Cardiac muscle cell (in vitro differentiated cells and primary cell): ENCODE data around the gene ARTN. TPM values are rescaled to one million over a fixed set of nuclear protein-coding genes. Genes with fewer than 3 reads are reported as not detected.

Experiments
- DNase-seq, 2 donors: peaks; one replicate each; pipeline versions ENCODE4 v3.0.0 to v3.0.0-alpha.2; 2010 to 2017; ENCODE audit warnings: low read depth in 1 of 2, low spot score in 1 of 2
- H3K27ac ChIP-seq: fragments of 200-600 bp; sonication (generic); 2 replicates; pipeline ENCODE4 v1.5.1; 2016
- H3K27me3 ChIP-seq: fragments of 200-600 bp; sonication (generic); 2 replicates; pipeline ENCODE4 v1.6.0; 2016; ENCODE audit warnings: control low read depth
- H3K36me3 ChIP-seq: fragments of 200-600 bp; sonication (generic); 2 replicates; pipeline ENCODE4 v1.5.1; 2016; ENCODE audit warnings: control low read depth
- H3K4me1 ChIP-seq: fragments of 200-600 bp; sonication (generic); 2 replicates; pipeline ENCODE4 v1.8.1; 2017; ENCODE audit warnings: low read depth, mild to moderate bottlenecking, mixed run types
- H3K4me3 ChIP-seq: fragments of 200-600 bp; sonication (generic); 2 replicates; pipeline ENCODE4 v1.5.1; 2016; ENCODE audit warnings: mild to moderate bottlenecking
- H3K9me3 ChIP-seq: fragments of 200-600 bp; sonication (generic); 2 replicates; pipeline ENCODE4 v1.5.1; 2017; ENCODE audit warnings: low read depth, mild to moderate bottlenecking, control low read depth
- polyA plus RNA-seq: library from polyadenylated mRNA; unstranded; fragments of >200 nt; fragmentation: Nextera tagmentation; extraction: Ambion mirVana; gene quantifications from 2 replicates; pipeline ENCODE4 v1.2.1, GENCODE V29; 2016
- total RNA-seq: library from RNA; depleted of rRNA; stranded (reverse); fragments of >200 nt; gene quantifications from 2 replicates; pipeline ENCODE4 v1.2.3, GENCODE V29; 2016
- TF ChIP-seq, protein P1 (sequence below): IDR thresholded peaks from 2 replicates; pipeline ENCODE4 v1.5.1; 2012; ENCODE audit warnings: low read depth, mild to moderate bottlenecking, low read length

Gene ARTN
- total and polyA plus RNA-seq, 2 experiments from 2014 or later: 26.2 to 50.5 TPM

DNA sequence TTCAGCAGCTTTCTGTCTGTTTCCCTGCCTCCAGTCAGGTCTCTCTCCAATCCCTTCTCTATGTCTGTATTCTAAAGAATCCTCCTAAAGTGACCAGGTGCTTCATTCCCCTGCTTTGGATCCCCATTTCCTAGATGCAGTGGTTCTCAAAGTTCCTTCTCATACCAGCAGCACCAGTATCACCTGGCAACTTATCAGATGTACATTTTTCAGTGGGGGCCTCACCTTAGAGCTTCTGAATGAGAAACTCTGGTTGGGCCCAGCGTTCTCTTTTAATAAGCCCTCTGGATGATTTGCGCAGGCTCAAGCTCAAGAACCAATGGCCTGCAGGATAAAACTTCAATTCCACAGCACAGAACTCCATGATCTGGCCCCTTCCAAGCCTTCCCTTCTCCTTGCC is 25.4 kb upstream of the ARTN start:
- no peaks in the 10 kb centered on the region for H3K9me3 ChIP-seq
- no peak for DNase-seq
- H3K36me3 ChIP-seq: no peaks in the 10 kb centered on the region
- no peak overlapping the region for H3K27ac ChIP-seq
- no peak overlapping the region for H3K4me3 ChIP-seq
- peaks cover 4% of the 10 kb centered on the region for H3K4me1 ChIP-seq
- TF ChIP-seq, protein P1, sequence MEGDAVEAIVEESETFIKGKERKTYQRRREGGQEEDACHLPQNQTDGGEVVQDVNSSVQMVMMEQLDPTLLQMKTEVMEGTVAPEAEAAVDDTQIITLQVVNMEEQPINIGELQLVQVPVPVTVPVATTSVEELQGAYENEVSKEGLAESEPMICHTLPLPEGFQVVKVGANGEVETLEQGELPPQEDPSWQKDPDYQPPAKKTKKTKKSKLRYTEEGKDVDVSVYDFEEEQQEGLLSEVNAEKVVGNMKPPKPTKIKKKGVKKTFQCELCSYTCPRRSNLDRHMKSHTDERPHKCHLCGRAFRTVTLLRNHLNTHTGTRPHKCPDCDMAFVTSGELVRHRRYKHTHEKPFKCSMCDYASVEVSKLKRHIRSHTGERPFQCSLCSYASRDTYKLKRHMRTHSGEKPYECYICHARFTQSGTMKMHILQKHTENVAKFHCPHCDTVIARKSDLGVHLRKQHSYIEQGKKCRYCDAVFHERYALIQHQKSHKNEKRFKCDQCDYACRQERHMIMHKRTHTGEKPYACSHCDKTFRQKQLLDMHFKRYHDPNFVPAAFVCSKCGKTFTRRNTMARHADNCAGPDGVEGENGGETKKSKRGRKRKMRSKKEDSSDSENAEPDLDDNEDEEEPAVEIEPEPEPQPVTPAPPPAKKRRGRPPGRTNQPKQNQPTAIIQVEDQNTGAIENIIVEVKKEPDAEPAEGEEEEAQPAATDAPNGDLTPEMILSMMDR: no peak
- no peaks in the 10 kb centered on the region for H3K27me3 ChIP-seq

DNA sequence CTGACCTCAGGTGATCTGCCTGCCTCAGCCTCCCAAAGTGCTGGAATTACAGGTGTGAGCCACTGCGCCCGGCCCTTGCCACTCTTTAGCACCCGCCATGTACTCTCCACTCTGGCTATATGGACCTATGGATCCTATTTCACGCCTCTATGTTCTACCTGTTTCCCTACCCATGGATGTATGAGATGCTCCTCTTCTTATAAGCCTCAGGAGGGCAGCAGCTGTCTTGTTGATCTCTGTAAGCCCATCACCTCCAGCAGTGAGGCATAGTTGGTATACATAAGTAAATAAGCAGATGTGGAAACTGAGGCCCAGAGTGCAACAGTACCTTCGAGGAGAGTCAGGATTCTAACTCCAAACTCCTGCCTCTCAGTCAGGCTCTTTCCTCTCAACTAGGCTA is 24.7 kb upstream of the ARTN start:
- no peak overlapping the region for H3K27ac ChIP-seq
- H3K4me1 ChIP-seq: peaks cover 4% of the 10 kb centered on the region
- no peak for DNase-seq
- no peak overlapping the region for H3K4me3 ChIP-seq
- TF ChIP-seq, protein P1: no peak
- no peaks in the 10 kb centered on the region for H3K9me3 ChIP-seq
- no peaks in the 10 kb centered on the region for H3K36me3 ChIP-seq
- H3K27me3 ChIP-seq: no peaks in the 10 kb centered on the region

DNA sequence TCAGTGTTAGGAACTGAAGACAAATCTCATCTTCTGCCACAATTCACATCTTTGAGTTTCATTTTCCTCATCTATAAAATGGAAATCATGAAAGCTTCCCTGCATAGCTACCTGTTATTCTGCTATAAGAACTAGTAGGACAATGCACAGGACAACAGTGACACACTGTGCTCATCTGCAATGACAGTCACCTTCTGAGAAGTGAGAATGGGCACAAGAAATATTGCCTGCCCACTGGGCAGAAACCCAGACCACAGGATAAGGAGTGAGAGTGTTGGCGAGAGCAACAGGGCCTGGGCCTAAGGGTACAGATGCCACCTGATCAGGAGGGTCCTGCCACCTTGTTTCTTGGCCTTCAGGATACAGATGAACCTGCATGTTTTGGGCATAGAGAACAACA is 23.3 kb upstream of the ARTN start:
- DNase-seq: no peak
- Histone ChIP-seq H3K4me1 (peaks cover 11% of the 10 kb centered on the region), H3K36me3 (no peaks in the 10 kb centered on the region), H3K27ac (no peak overlapping the region), H3K9me3 (no peaks in the 10 kb centered on the region), H3K4me3 (no peak overlapping the region), H3K27me3 (no peaks in the 10 kb centered on the region)
- TF ChIP-seq, protein P1: no peak

DNA sequence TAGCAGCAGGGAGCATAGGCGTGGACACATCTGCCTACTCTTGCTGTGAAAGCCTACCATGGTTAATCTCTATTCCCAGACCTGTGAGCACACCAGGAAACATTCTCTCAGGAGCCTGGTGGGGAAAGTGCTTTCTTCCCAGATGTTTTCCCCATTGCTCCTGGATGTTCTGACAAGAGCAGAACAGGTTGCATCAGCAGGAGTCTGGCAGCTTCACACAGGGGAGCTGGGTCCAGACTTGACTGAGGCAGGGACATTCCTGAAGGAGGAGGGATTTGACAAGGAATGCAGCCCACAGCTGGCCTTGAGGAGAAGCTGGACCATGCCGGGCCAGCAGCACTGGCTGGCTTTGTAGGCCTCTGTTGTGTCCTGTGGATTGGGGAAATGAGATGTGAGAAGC is 21.0 kb upstream of the ARTN start:
- DNase-seq: peak; percentile 37 to 68
- TF ChIP-seq, protein P1: no peak
- Histone ChIP-seq H3K27ac (no peak overlapping the region), H3K4me3 (no peak overlapping the region), H3K27me3 (no peaks in the 10 kb centered on the region), H3K9me3 (no peaks in the 10 kb centered on the region), H3K4me1 (peaks cover 10% of the 10 kb centered on the region), H3K36me3 (no peaks in the 10 kb centered on the region)

DNA sequence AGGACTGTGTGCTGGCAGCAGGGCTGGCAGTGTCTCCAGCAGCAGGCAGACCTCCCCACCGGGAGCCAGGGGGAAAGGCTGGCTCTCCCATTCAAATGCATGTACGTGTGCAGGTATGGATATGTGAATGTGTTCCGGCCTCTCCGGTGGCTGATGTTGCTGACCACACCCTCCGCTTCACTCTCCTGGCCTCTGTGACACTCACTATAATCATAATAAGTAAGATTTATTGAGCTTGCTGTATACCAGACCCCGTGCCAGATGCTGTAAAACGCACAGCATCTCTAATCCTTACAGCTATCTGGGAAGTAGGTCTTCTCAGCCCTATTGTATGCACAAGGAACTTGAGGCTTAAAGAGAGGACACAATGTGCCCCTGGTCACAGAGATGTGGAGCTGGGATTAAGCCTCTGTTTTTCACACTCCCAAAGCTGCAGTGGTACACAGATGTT is 20.5 kb upstream of the ARTN start:
- H3K9me3 ChIP-seq: no peaks in the 10 kb centered on the region
- no peak overlapping the region for H3K27ac ChIP-seq
- DNase-seq: no peak
- peaks cover 7% of the 10 kb centered on the region for H3K4me1 ChIP-seq
- TF ChIP-seq, protein P1: no peak
- no peaks in the 10 kb centered on the region for H3K27me3 ChIP-seq
- no peak overlapping the region for H3K4me3 ChIP-seq
- H3K36me3 ChIP-seq: no peaks in the 10 kb centered on the region
